IPS-11a (cell line): ENCODE measurements around the gene SFT2D3.

Source experiments
- H3K4me3 ChIP-seq: one replicate; pipeline ENCODE4 v1.5.1; 2013; ENCODE audit warnings: low read depth, low read length, control low read depth

Gene SFT2D3

GRCh38 chr2:127705391-127706065, 4.2 kb downstream of the SFT2D3 start:
- no peak overlapping the region for H3K4me3 ChIP-seq

- no peak overlapping the region for H3K4me3 ChIP-seq
These were observed 5.1 kb downstream of the SFT2D3 start for GRCh38 chr2:127706215-127706990.

- H3K4me3 ChIP-seq, result no peak overlapping the region
These were observed 6.8 kb downstream of the SFT2D3 start for GRCh38 chr2:127707890-127708648.

GRCh38 chr2:127709336-127709735, 8.0 kb downstream of the SFT2D3 start:
- H3K4me3 ChIP-seq, result no peak overlapping the region

- H3K4me3 ChIP-seq, result no peak overlapping the region
These were observed 11.7 kb downstream of the SFT2D3 start for GRCh38 chr2:127712999-127713398.

- no peak overlapping the region for H3K4me3 ChIP-seq
These were observed 12.3 kb downstream of the SFT2D3 start for GRCh38 chr2:127713562-127713961.

- no peak overlapping the region for H3K4me3 ChIP-seq
These were observed 14.6 kb downstream of the SFT2D3 start for GRCh38 chr2:127715778-127716449.

GRCh38 chr2:127718271-127718670, 17.0 kb downstream of the SFT2D3 start:
- H3K4me3 ChIP-seq, result no peak overlapping the region

- no peak overlapping the region for H3K4me3 ChIP-seq
These were observed 18.3 kb downstream of the SFT2D3 start for GRCh38 chr2:127719301-127720218.

- no peak overlapping the region for H3K4me3 ChIP-seq
These were observed 20.1 kb downstream of the SFT2D3 start for GRCh38 chr2:127721311-127721977.

GRCh38 chr2:127721978-127722355, 20.7 kb downstream of the SFT2D3 start:
- no peak overlapping the region for H3K4me3 ChIP-seq

- no peak overlapping the region for H3K4me3 ChIP-seq
These were observed 21.5 kb downstream of the SFT2D3 start for GRCh38 chr2:127722807-127723206.

GRCh38 chr2:127726158-127726880, 25.0 kb downstream of the SFT2D3 start:
- no peak overlapping the region for H3K4me3 ChIP-seq

- H3K4me3 ChIP-seq, result no peak overlapping the region
These were observed 32.0 kb downstream of the SFT2D3 start for GRCh38 chr2:127733113-127733815.

- no peak overlapping the region for H3K4me3 ChIP-seq
These were observed 32.7 kb downstream of the SFT2D3 start for GRCh38 chr2:127733816-127734537.

GRCh38 chr2:127735044-127735443, 33.7 kb downstream of the SFT2D3 start:
- no peak overlapping the region for H3K4me3 ChIP-seq

GRCh38 chr2:127735537-127736399, 34.5 kb downstream of the SFT2D3 start:
- H3K4me3 ChIP-seq, result no peak overlapping the region
